K562 (cell line): ENCODE results near the gene CDS1. TPM values are rescaled to one million over a fixed set of nuclear protein-coding genes. Genes with fewer than 3 reads are reported as not detected.

Source experiments
- CBFA2T3 ChIP-seq: fragments of 450-650 bp; IDR thresholded peaks from 2 replicates; pipeline ENCODE4 v1.6.1; 2017
- CEBPG ChIP-seq, 3 experiments: fragments of 200-800 bp in 1 of 3; sonication (Bioruptor generic) in 1 of 3; sonication (generic) in 1 of 3; formaldehyde crosslinking in 1 of 3; IDR thresholded peaks in 2 of 3; conservative IDR thresholded peaks in 1 of 3; 2 replicates each; pipeline versions ENCODE4 v1.6.1 to v1.8.0; 2016 to 2022; ENCODE audit warnings: missing compliant biosample characterization in 2 of 3, missing genetic modification characterization in 2 of 3, mild to moderate bottlenecking in 1 of 3, missing genetic modification reagents in 1 of 3
- KAT8 ChIP-seq: fragments of 450-650 bp; IDR thresholded peaks from 2 replicates; pipeline ENCODE4 v1.6.1; 2016; ENCODE audit warnings: low read depth, mild to moderate bottlenecking
- SIN3B ChIP-seq: fragments of 450-650 bp; IDR thresholded peaks from 2 replicates; pipeline ENCODE4 v1.6.1; 2017; ENCODE audit warnings: low read depth, mild to moderate bottlenecking, moderate library complexity
- TEAD1 ChIP-seq, 2 experiments: fragments of 450-650 bp in 1 of 2; sonication (generic) in 1 of 2; formaldehyde crosslinking; IDR thresholded peaks; 2 replicates each; pipeline versions ENCODE4 v1.4.0 to v1.8.0; 2020 to 2022; ENCODE audit warnings: mild to moderate bottlenecking in 2 of 2, missing genetic modification reagents in 1 of 2
- ZBTB40 ChIP-seq, 2 experiments: fragments of 450-650 bp in 1 of 2; sonication (generic) in 1 of 2; formaldehyde crosslinking in 1 of 2; IDR thresholded peaks; 2 replicates each; pipeline versions ENCODE4 v1.7.1 to v1.9.0; 2016 to 2022; ENCODE audit warnings: inconsistent platforms in 1 of 2, mild to moderate bottlenecking in 1 of 2, missing genetic modification reagents in 1 of 2
- ZNF318 ChIP-seq, 2 experiments: fragments of 450-650 bp; IDR thresholded peaks; 2 replicates each; pipeline ENCODE4 v1.6.1; 2016; ENCODE audit warnings: mild to moderate bottlenecking in 2 of 2, borderline replicate concordance in 1 of 2, low read depth in 1 of 2, moderate library complexity in 1 of 2
- polyA plus RNA-seq, 8 experiments: library from polyadenylated mRNA; depleted of rRNA in 4 of 8; stranded (reverse) in 5 of 8; unstranded in 3 of 8; fragments of >200 nt; fragmentation: Nextera tagmentation in 2 of 8; fragmentation: Illumina TruSeq in 1 of 8; extraction: Ambion mirVana in 2 of 8; extraction: Trizol in 1 of 8; gene quantifications; 2 replicates each; pipeline versions ENCODE4 v1.2.1 to v1.2.3, GENCODE V29; 2011 to 2014; ENCODE audit warnings: inconsistent platforms in 1 of 8, missing spikeins in 1 of 8
- total RNA-seq, 7 experiments: library from RNA; depleted of rRNA in 6 of 7; stranded (reverse); fragments of >200 nt in 6 of 7; fragmentation: Illumina TruSeq in 2 of 7; extraction: Trizol in 2 of 7; gene quantifications; 2 replicates each; pipeline versions ENCODE4 v1.2.1 to v1.2.3, GENCODE V29; 2011 to 2021; ENCODE audit warnings: low replicate concordance in 1 of 7

CDS1 gene
- total and polyA plus RNA-seq, 9 of the 15 experiments (the other 6 are each of a cell fraction or from before 2014, with no cell fraction given), result 0.04 to 0.42 (median 0.15) TPM

- TF ChIP-seq SIN3B (no peak), CEBPG (CRISPR knock-in tag; IDR thresholded peaks at IDR 0.05) (no peak), CEBPG (tag; conservative IDR thresholded peaks at IDR 0.05 in 1 of 2, IDR thresholded peaks at IDR 0.05 in 1 of 2) (no peak), ZBTB40 (IDR thresholded peaks at IDR 0.05) (no peak), ZBTB40 (CRISPR knock-in tag; IDR thresholded peaks at IDR 0.05) (no peak), TEAD1 (CRISPR knock-in tag; IDR thresholded peaks at IDR 0.05) (peak in 1 of 2 experiments; percentile 69; a peak in 1 of 4 replicates), CBFA2T3 (no peak), ZNF318 (IDR thresholded peaks at IDR 0.05; ENCODE audit: borderline replicate concordance in 1 of 2, low read depth in 1 of 2) (no peak), KAT8 (no peak)
These were observed 482 bp upstream of the CDS1 start (continued) for GRCh38 chr4:84582302-84582987.
